H9 (cell line): ENCODE measurements around the gene ATP8A1. TPM values are rescaled to one million over a fixed set of nuclear protein-coding genes. Genes with fewer than 3 reads are reported as not detected.

Source experiments
- DNase-seq: peaks from one replicate; pipeline ENCODE4 v3.0.0-alpha.2; 2017
- H2AFZ ChIP-seq: one replicate; pipeline ENCODE4 v1.6.1; 2013; ENCODE audit warnings: mild to moderate bottlenecking, low read length, control low read depth, moderate library complexity
- H2AK5ac ChIP-seq: 2 replicates; pipeline ENCODE4 v1.6.1; 2013; ENCODE audit warnings: low read length, control low read depth, mixed read lengths; ENCODE audit not compliant: insufficient read length
- H2BK120ac ChIP-seq: one replicate; pipeline ENCODE4 v1.6.1; 2013; ENCODE audit warnings: low read depth, mild to moderate bottlenecking, low read length, control low read depth, inconsistent platforms; ENCODE audit not compliant: poor library complexity, severe bottlenecking
- H2BK12ac ChIP-seq: 2 replicates; pipeline ENCODE4 v1.6.1; 2013; ENCODE audit warnings: low read length, control low read depth, mixed read lengths, low read depth; ENCODE audit not compliant: insufficient read length
- H2BK15ac ChIP-seq: 2 replicates; pipeline ENCODE4 v1.6.1; 2013; ENCODE audit warnings: low read depth, low read length, control low read depth
- H2BK20ac ChIP-seq: one replicate; pipeline ENCODE4 v1.6.1; 2013; ENCODE audit warnings: low read depth, mild to moderate bottlenecking, low read length, control low read depth, inconsistent platforms; ENCODE audit not compliant: poor library complexity, severe bottlenecking
- H2BK5ac ChIP-seq: 2 replicates; pipeline ENCODE4 v1.6.1; 2013; ENCODE audit warnings: low read length, control low read depth, mixed read lengths; ENCODE audit not compliant: insufficient read length
- H3K14ac ChIP-seq: 2 replicates; pipeline ENCODE4 v1.6.1; 2013; ENCODE audit warnings: low read length, control low read depth; ENCODE audit not compliant: insufficient read depth
- H3K18ac ChIP-seq: 2 replicates; pipeline ENCODE4 v1.6.1; 2013; ENCODE audit warnings: low read depth, mild to moderate bottlenecking, mixed read lengths, low read length, control low read depth; ENCODE audit not compliant: insufficient read length
- H3K23ac ChIP-seq: 2 replicates; pipeline ENCODE4 v1.6.1; 2013; ENCODE audit warnings: low read length, control low read depth, mixed read lengths, low read depth; ENCODE audit not compliant: insufficient read length
- H3K23me2 ChIP-seq: 2 replicates; pipeline ENCODE4 v1.6.1; 2013; ENCODE audit warnings: low read depth, mild to moderate bottlenecking, mixed read lengths, low read length, control low read depth; ENCODE audit not compliant: insufficient read length, poor library complexity, severe bottlenecking
- H3K27ac ChIP-seq: 2 replicates; pipeline ENCODE4 v1.5.1; 2013; ENCODE audit warnings: low read length, control low read depth, mixed read lengths, low read depth; ENCODE audit not compliant: insufficient read length
- H3K27me3 ChIP-seq: 2 replicates; pipeline ENCODE4 v1.6.1; 2013; ENCODE audit warnings: low read length, control low read depth, inconsistent platforms; ENCODE audit not compliant: insufficient read depth
- H3K4ac ChIP-seq: 2 replicates; pipeline ENCODE4 v1.6.1; 2013; ENCODE audit warnings: low read depth, mild to moderate bottlenecking, control low read depth, inconsistent platforms, low read length, moderate library complexity
- H3K4me1 ChIP-seq: 2 replicates; pipeline ENCODE4 v1.6.1; 2013; ENCODE audit warnings: low read length, control low read depth, inconsistent platforms; ENCODE audit not compliant: insufficient read depth
- H3K4me2 ChIP-seq: 2 replicates; pipeline ENCODE4 v1.6.1; 2013; ENCODE audit warnings: low read length, control low read depth, mixed read lengths; ENCODE audit not compliant: insufficient read length, insufficient read depth
- H3K56ac ChIP-seq: 2 replicates; pipeline ENCODE4 v1.6.1; 2013; ENCODE audit warnings: low read depth, mild to moderate bottlenecking, mixed read lengths, low read length, control low read depth; ENCODE audit not compliant: insufficient read length
- H3K79me1 ChIP-seq: 2 replicates; pipeline ENCODE4 v1.6.1; 2013; ENCODE audit warnings: low read depth, mild to moderate bottlenecking, moderate library complexity, low read length, control low read depth, inconsistent platforms; ENCODE audit not compliant: insufficient read depth, poor library complexity, severe bottlenecking
- H3K79me2 ChIP-seq: 2 replicates; pipeline ENCODE4 v1.6.1; 2013; ENCODE audit warnings: low read length, control low read depth, inconsistent platforms; ENCODE audit not compliant: insufficient read depth
- H3K9ac ChIP-seq: 2 replicates; pipeline ENCODE4 v1.6.1; 2013; ENCODE audit warnings: low read length, control low read depth, mixed read lengths; ENCODE audit not compliant: insufficient read length; ENCODE audit errors: extremely low read depth
- H3K9me3 ChIP-seq: one replicate; pipeline ENCODE4 v1.6.1; 2013; ENCODE audit warnings: low read depth, low read length, inconsistent platforms; ENCODE audit not compliant: control insufficient read depth
- H3T11ph ChIP-seq: one replicate; pipeline ENCODE4 v1.6.1; 2013; ENCODE audit warnings: mild to moderate bottlenecking, low read length, control low read depth, inconsistent platforms
- H4K20me1 ChIP-seq: one replicate; pipeline ENCODE4 v1.6.1; 2013; ENCODE audit not compliant: control insufficient read depth, insufficient read length, insufficient read depth
- H4K5ac ChIP-seq: 2 replicates; pipeline ENCODE4 v1.6.1; 2013; ENCODE audit warnings: low read depth, mild to moderate bottlenecking, mixed read lengths, low read length, control low read depth; ENCODE audit not compliant: insufficient read length
- H4K8ac ChIP-seq: replicated peaks from 2 replicates; pipeline ENCODE4 v1.6.1; 2013; ENCODE audit warnings: low read length, control low read depth, mixed read lengths, low read depth; ENCODE audit not compliant: insufficient read length
- H4K91ac ChIP-seq: 2 replicates; pipeline ENCODE4 v1.6.1; 2013; ENCODE audit warnings: low read depth, mild to moderate bottlenecking, moderate library complexity, mixed read lengths, low read length, control low read depth; ENCODE audit not compliant: insufficient read length
- H3K27ac Mint-ChIP-seq, 3 experiments: 2 replicates in 2 of 3; 3 replicates in 1 of 3; pipeline ENCODE4 v1.8.0; 2020 to 2021; ENCODE audit warnings: mixed read lengths in 3 of 3, mild to moderate bottlenecking in 1 of 3, moderate library complexity in 1 of 3
- H3K27me3 Mint-ChIP-seq: 2 replicates; pipeline ENCODE4 v1.8.0; 2021; ENCODE audit warnings: low read depth, mild to moderate bottlenecking, moderate library complexity, mixed read lengths
- H3K36me3 Mint-ChIP-seq, 3 experiments: 2 replicates in 2 of 3; 3 replicates in 1 of 3; pipeline ENCODE4 v1.8.0; 2020 to 2021; ENCODE audit warnings: low read depth in 3 of 3, mixed read lengths in 3 of 3; ENCODE audit not compliant: insufficient read depth in 1 of 3
- H3K4me1 Mint-ChIP-seq, 2 experiments: 2 replicates each; pipeline ENCODE4 v1.8.0; 2020; ENCODE audit warnings: mixed read lengths in 2 of 2
- H3K4me3 Mint-ChIP-seq, 2 experiments: 2 replicates in 1 of 2; 3 replicates in 1 of 2; pipeline ENCODE4 v1.8.0; 2020 to 2021; ENCODE audit warnings: mild to moderate bottlenecking in 2 of 2, mixed read lengths in 2 of 2, moderate library complexity in 1 of 2
- H3K9me3 Mint-ChIP-seq, 2 experiments: 2 replicates in 1 of 2; 3 replicates in 1 of 2; pipeline ENCODE4 v1.8.0; 2020; ENCODE audit warnings: mild to moderate bottlenecking in 2 of 2, mixed read lengths in 2 of 2, moderate library complexity in 1 of 2
- WGBS: extraction: QIAGEN DNeasy Blood & Tissue Kit; methylation state at CpG from one replicate; pipeline ENCODE4 v1.1.7; 2013; ENCODE audit warnings: missing lambda C conversion rate, low lambda C conversion rate, mixed read lengths; ENCODE audit not compliant: insufficient read length; ENCODE audit errors: extremely low coverage; 5-methylcytosine and 5-hydroxymethylcytosine counted together
- total RNA-seq: library from RNA; stranded (reverse); gene quantifications from 2 replicates; pipeline ENCODE4 v1.2.1, GENCODE V29; 2021
- TF ChIP-seq, protein P1 (sequence below): fragments of 200-600 bp; sonication (generic); conservative IDR thresholded peaks from 3 replicates; pipeline ENCODE4 v1.8.0; 2021; ENCODE audit warnings: antibody characterized with exemption, mild to moderate bottlenecking

Gene ATP8A1
- total RNA-seq, 1 experiment from 2014 or later, result 5.1 TPM

DNA sequence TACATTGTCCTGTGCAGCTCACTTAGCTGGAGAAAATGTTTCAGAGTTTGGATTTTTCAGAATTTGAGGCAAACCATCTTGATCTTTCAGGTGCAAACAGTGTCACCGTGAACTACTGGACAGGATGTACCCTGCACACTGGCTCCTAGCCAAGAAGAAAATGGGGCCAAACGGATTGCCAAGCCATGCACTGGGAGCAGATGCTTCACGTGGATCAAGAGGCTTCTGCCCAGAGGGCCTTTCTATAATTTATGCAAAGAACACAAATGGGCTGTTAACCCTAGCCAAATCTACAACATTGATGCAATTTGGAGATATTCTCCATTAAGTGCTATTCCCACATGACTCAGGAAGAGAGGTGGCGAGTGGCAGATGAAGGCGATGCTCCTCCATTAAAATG lies 46.9 kb upstream of the ATP8A1 start:
- H3K9me3 ChIP-seq, result no peaks in the 10 kb centered on the region
- no peaks in the 10 kb centered on the region for H3K27me3 Mint-ChIP-seq
- no peak overlapping the region for H4K5ac ChIP-seq
- H3K14ac ChIP-seq, result no peak overlapping the region
- H3K4me2 ChIP-seq, result no peak overlapping the region
- no peak overlapping the region for H4K8ac ChIP-seq
- no peak overlapping the region for H3K18ac ChIP-seq
- H3K36me3 Mint-ChIP-seq, result peaks cover 10 to 23% (median 12%) of the 10 kb centered on the region in 3 experiments
- no peak overlapping the region for H3K27ac ChIP-seq
- H3K56ac ChIP-seq, result no peak overlapping the region
- no peak overlapping the region for H2BK12ac ChIP-seq
- H3K27me3 ChIP-seq, result no peaks in the 10 kb centered on the region
- no peak overlapping the region for H3K4me3 Mint-ChIP-seq
- H3K23ac ChIP-seq, result no peak overlapping the region
- no peak overlapping the region for H3K9ac ChIP-seq
- no peaks in the 10 kb centered on the region for H3K79me1 ChIP-seq
- H2AFZ ChIP-seq, result no peak overlapping the region
- no peak overlapping the region for H3K4ac ChIP-seq
- H3K9me3 Mint-ChIP-seq, result peaks cover 20 to 25% of the 10 kb centered on the region in 2 experiments
- H3K23me2 ChIP-seq, result no peaks in the 10 kb centered on the region
- H3K27ac Mint-ChIP-seq, result no peak overlapping the region
- H3T11ph ChIP-seq, result no peak overlapping the region
- H2BK15ac ChIP-seq, result no peak overlapping the region
- no peaks in the 10 kb centered on the region for H4K20me1 ChIP-seq
- H2BK120ac ChIP-seq, result no peak overlapping the region
- H3K79me2 ChIP-seq, result no peaks in the 10 kb centered on the region
- H3K4me1 ChIP-seq, result peaks cover 4% of the 10 kb centered on the region; the same call in 1 of the 2 replicates
- no peak for DNase-seq
- H2AK5ac ChIP-seq, result no peak overlapping the region
- no peak overlapping the region for H2BK20ac ChIP-seq
- TF ChIP-seq, protein P1, sequence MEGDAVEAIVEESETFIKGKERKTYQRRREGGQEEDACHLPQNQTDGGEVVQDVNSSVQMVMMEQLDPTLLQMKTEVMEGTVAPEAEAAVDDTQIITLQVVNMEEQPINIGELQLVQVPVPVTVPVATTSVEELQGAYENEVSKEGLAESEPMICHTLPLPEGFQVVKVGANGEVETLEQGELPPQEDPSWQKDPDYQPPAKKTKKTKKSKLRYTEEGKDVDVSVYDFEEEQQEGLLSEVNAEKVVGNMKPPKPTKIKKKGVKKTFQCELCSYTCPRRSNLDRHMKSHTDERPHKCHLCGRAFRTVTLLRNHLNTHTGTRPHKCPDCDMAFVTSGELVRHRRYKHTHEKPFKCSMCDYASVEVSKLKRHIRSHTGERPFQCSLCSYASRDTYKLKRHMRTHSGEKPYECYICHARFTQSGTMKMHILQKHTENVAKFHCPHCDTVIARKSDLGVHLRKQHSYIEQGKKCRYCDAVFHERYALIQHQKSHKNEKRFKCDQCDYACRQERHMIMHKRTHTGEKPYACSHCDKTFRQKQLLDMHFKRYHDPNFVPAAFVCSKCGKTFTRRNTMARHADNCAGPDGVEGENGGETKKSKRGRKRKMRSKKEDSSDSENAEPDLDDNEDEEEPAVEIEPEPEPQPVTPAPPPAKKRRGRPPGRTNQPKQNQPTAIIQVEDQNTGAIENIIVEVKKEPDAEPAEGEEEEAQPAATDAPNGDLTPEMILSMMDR, result no peak
- H2BK5ac ChIP-seq, result no peak overlapping the region
- no CpG with 5 or more reads among the region's 5 CpGs for WGBS
- no peak overlapping the region for H4K91ac ChIP-seq
- H3K4me1 Mint-ChIP-seq, result peaks cover 5 to 6% of the 10 kb centered on the region in 2 experiments
